ENCODE measurements around the gene RHBDL1. TPM values are rescaled to one million over a fixed set of nuclear protein-coding genes. Genes with fewer than 3 reads are reported as not detected.

Gene RHBDL1
- total and polyA plus RNA-seq, 2 of the 8 experiments (the other 6 are each of a cell fraction or from before 2014, with no cell fraction given): 4.0 to 8.1 TPM

GRCh38 chr16:700684-701584, 25.5 kb downstream of the RHBDL1 start:
- H3K9ac ChIP-seq (replicated peaks in 1 of 4; ENCODE audit: extremely low read depth in 1 of 4, low read depth in 3 of 4, low read length in 3 of 4): no peak overlapping the region; a peak in 1 of 7 replicates
- WGBS, 2 experiments (ENCODE audit: extremely low coverage in 1 of 2, insufficient coverage in 1 of 2, insufficient read length in 1 of 2, insufficient replicate concordance in 2 of 2, low coverage in 1 of 2, low lambda C conversion rate in 2 of 2, missing lambda C conversion rate in 1 of 2): 20% methylated on average over 44 of the region's 76 CpGs; no CpG with 5 or more reads in 1 of the 2 experiments
- no peak overlapping the region for H2BK12ac ChIP-seq (ENCODE audit: low read depth, low read length)
- H3K4me3 ChIP-seq (ENCODE audit: extremely low read depth in 1 of 4, insufficient read depth in 2 of 4, low read depth in 3 of 4, low read length in 4 of 4): peak overlapping the region in 1 of 4 experiments; percentile 33; a peak in 2 of 8 replicates
- H3K79me1 ChIP-seq (ENCODE audit: low read depth, low read length): no peaks in the 10 kb centered on the region
- no peaks in the 10 kb centered on the region for H3K36me3 ChIP-seq (ENCODE audit: control insufficient read depth in 2 of 4, insufficient read depth in 4 of 4, low read length in 3 of 4)
- FAIRE-seq (no peak), DNase-seq (ENCODE audit: low read depth in 1 of 2, low spot score in 2 of 2) (peak in 1 of 2 experiments; percentile 92)
- no peak overlapping the region for H3K18ac ChIP-seq (ENCODE audit: extremely low read depth, low read length)
- no peak overlapping the region for H3K4ac ChIP-seq (replicated peaks; ENCODE audit: insufficient read length, low read depth, low read length)
- H2BK15ac ChIP-seq (ENCODE audit: low read length): no peak overlapping the region
- ChIA-PET POLR2A (ENCODE audit: partially characterized antibody) (interaction anchor here (1.5 to 4.5 kb wide), 3 partner anchors 11 to 21 kb away, joined by 6 to 30 read pairs (median 12); partner anchors contain the start of genes ANTKMT and WDR24), CTCF (ENCODE audit: partially characterized antibody) (interaction anchor here (0.9 to 33.4 kb wide), 4 partner anchors 12 to 35 kb away, joined by 4 to 977 read pairs (median 30); partner anchors contain the start of genes ANTKMT, CCDC78, CIAO3 and HAGHL)
- no peaks in the 10 kb centered on the region for H3K79me2 ChIP-seq (ENCODE audit: control insufficient read depth in 1 of 2, insufficient read depth in 2 of 2, low read length in 2 of 2)
- H3K23me2 ChIP-seq (ENCODE audit: low read depth, low read length): peaks cover 3% of the 10 kb centered on the region; the same call in 1 of the 2 replicates
- no peak overlapping the region for H3K27ac ChIP-seq (ENCODE audit: low read depth, low read length)
- no peak overlapping the region for H4K5ac ChIP-seq (ENCODE audit: insufficient read length, low read depth, low read length)
- no peak overlapping the region for H4K91ac ChIP-seq (replicated peaks; ENCODE audit: insufficient read length, low read length)
- peaks cover 45 to 80% (median 72%) of the 10 kb centered on the region in 4 experiments for H3K27me3 ChIP-seq (replicated peaks in 1 of 4; ENCODE audit: control insufficient read depth in 3 of 4, extremely low read depth in 1 of 4, insufficient read depth in 3 of 4, low read length in 3 of 4)
- H3K4me2 ChIP-seq (ENCODE audit: insufficient read depth in 1 of 2, low read depth in 2 of 2, low read length in 2 of 2): peak overlapping the region; percentile 33 to 45; a peak in 3 of 4 replicates
- H2BK20ac ChIP-seq (ENCODE audit: low read length): no peak overlapping the region
- H3K4me1 ChIP-seq (replicated peaks in 1 of 4; ENCODE audit: control insufficient read depth in 3 of 4, insufficient read depth in 4 of 4, low read length in 3 of 4): peaks cover 0 to 6% (median 1%) of the 10 kb centered on the region in 4 experiments; a peak in 3 of 7 replicates
- H2BK120ac ChIP-seq (replicated peaks; ENCODE audit: low read depth, low read length): no peak overlapping the region
- H3K56ac ChIP-seq (replicated peaks; ENCODE audit: insufficient read length, low read depth, low read length): no peak overlapping the region
- peaks cover 6 to 26% of the 10 kb centered on the region in 2 experiments for H4K20me1 ChIP-seq (replicated peaks in 1 of 2; ENCODE audit: control insufficient read depth in 1 of 2, insufficient read depth in 2 of 2, low read length in 2 of 2)
- no peak overlapping the region for H2BK5ac ChIP-seq (ENCODE audit: low read depth, low read length)
- no peak overlapping the region for H4K8ac ChIP-seq (ENCODE audit: extremely low read depth, insufficient read depth, low read length)
- no peak overlapping the region for H2AFZ ChIP-seq (ENCODE audit: low read length)
- no peak overlapping the region for H3K14ac ChIP-seq (ENCODE audit: insufficient read length)
- no peaks in the 10 kb centered on the region for H3K9me3 ChIP-seq (ENCODE audit: insufficient read depth in 2 of 2, low read depth in 1 of 2, low read length in 1 of 2)
- no peak overlapping the region for H2AK5ac ChIP-seq (ENCODE audit: low read depth, low read length)
- no peak overlapping the region for H3K23ac ChIP-seq (ENCODE audit: insufficient read length)
- TF ChIP-seq ZNF274 (IDR thresholded peaks at IDR 0.05; ENCODE audit: borderline replicate concordance, extremely low read depth, low read length) (no peak), TBP (IDR thresholded peaks at IDR 0.05; ENCODE audit: low read depth, low read length) (no peak), SIN3A (conservative IDR thresholded peaks at IDR 0.05 in 1 of 2, IDR thresholded peaks at IDR 0.05 in 1 of 2; ENCODE audit: low read depth in 1 of 2, low read length in 2 of 2) (peak; percentile 95), SRF (IDR thresholded peaks at IDR 0.05; ENCODE audit: low read depth, low read length) (no peak), PHF8 (conservative IDR thresholded peaks at IDR 0.05; ENCODE audit: low read depth, low read length) (no peak), GABPA (IDR thresholded peaks at IDR 0.05; ENCODE audit: borderline replicate concordance, insufficient read depth, low read length) (peak; percentile 82; the same call in 1 of the 2 replicates), TAF1 (IDR thresholded peaks at IDR 0.05; ENCODE audit: low read depth, low read length) (no peak), NRF1 (IDR thresholded peaks at IDR 0.05; ENCODE audit: low read depth, low read length) (no peak), NANOG (IDR thresholded peaks at IDR 0.05; ENCODE audit: insufficient read depth, low read depth, low read length, poor library complexity, severe bottlenecking) (no peak), TEAD4 (IDR thresholded peaks at IDR 0.05; ENCODE audit: low read depth, low read length) (no peak), MAFK (IDR thresholded peaks at IDR 0.05; ENCODE audit: low read depth, low read length) (no peak)
